Measurements from ENCODE around the gene CFP. TPM values are rescaled to one million over a fixed set of nuclear protein-coding genes. Genes with fewer than 3 reads are reported as not detected.
A peak's percentile ranks its signal among the peaks of the same experiment; 100 is the strongest.

Gene CFP
- total RNA-seq, 1 donor from 2014 or later = 3.0 TPM

- no peak overlapping the region for H3K27ac ChIP-seq (replicated peaks)
- peaks cover 41% of the 10 kb centered on the region for H3K9me3 ChIP-seq (replicated peaks)
- no peaks in the 10 kb centered on the region for H3K36me3 ChIP-seq
- TF ChIP-seq CTCF (IDR thresholded peaks at IDR 0.05; ENCODE audit: borderline replicate concordance) = no peak
- H3K4me1 ChIP-seq = no peaks in the 10 kb centered on the region
- intact Hi-C loops (cut with micrococcal nuclease) = no loop called here
- H3K4me3 ChIP-seq = no peak overlapping the region
- no peak for DNase-seq
- no peaks in the 10 kb centered on the region for H3K27me3 ChIP-seq (ENCODE audit: low read depth)
Observed at GRCh38 chrX:47597222-47597621, 32.5 kb downstream of the CFP start.

- Histone ChIP-seq H3K4me1 (no peaks in the 10 kb centered on the region), H3K4me3 (no peak overlapping the region), H3K36me3 (no peaks in the 10 kb centered on the region), H3K9me3 (replicated peaks) (peaks cover 41% of the 10 kb centered on the region), H3K27me3 (ENCODE audit: low read depth) (no peaks in the 10 kb centered on the region), H3K27ac (replicated peaks) (peak overlapping the region; percentile 61)
- TF ChIP-seq CTCF (IDR thresholded peaks at IDR 0.05; ENCODE audit: borderline replicate concordance) = no peak
- intact Hi-C loops (cut with micrococcal nuclease) = no loop called here
- DNase-seq = no peak
Observed at GRCh38 chrX:47596256-47596655, 33.5 kb downstream of the CFP start.

GRCh38 chrX:47595716-47596251 is 33.9 kb downstream of the CFP start:
- intact Hi-C loops (cut with micrococcal nuclease) = no loop called here
- H3K9me3 ChIP-seq (replicated peaks) = peaks cover 37% of the 10 kb centered on the region
- H3K27me3 ChIP-seq (ENCODE audit: low read depth) = no peaks in the 10 kb centered on the region
- no peak overlapping the region for H3K4me3 ChIP-seq
- H3K27ac ChIP-seq (replicated peaks) = peak overlapping the region; percentile 61
- H3K4me1 ChIP-seq = no peaks in the 10 kb centered on the region
- DNase-seq = no peak
- no peaks in the 10 kb centered on the region for H3K36me3 ChIP-seq
- no peak for TF ChIP-seq CTCF (IDR thresholded peaks at IDR 0.05; ENCODE audit: borderline replicate concordance)

GRCh38 chrX:47593522-47593921 is 36.2 kb downstream of the CFP start:
- H3K27ac ChIP-seq (replicated peaks) = no peak overlapping the region
- H3K4me3 ChIP-seq = no peak overlapping the region
- no peak for DNase-seq
- H3K27me3 ChIP-seq (ENCODE audit: low read depth) = no peaks in the 10 kb centered on the region
- TF ChIP-seq CTCF (IDR thresholded peaks at IDR 0.05; ENCODE audit: borderline replicate concordance) = no peak
- H3K36me3 ChIP-seq = no peaks in the 10 kb centered on the region
- intact Hi-C loops (cut with micrococcal nuclease) = no loop called here
- peaks cover 19% of the 10 kb centered on the region for H3K9me3 ChIP-seq (replicated peaks)
- no peaks in the 10 kb centered on the region for H3K4me1 ChIP-seq

GRCh38 chrX:47590984-47591383 is 38.7 kb downstream of the CFP start:
- Histone ChIP-seq H3K4me1 (no peaks in the 10 kb centered on the region), H3K36me3 (no peaks in the 10 kb centered on the region), H3K9me3 (replicated peaks) (no peaks in the 10 kb centered on the region), H3K27ac (replicated peaks) (no peak overlapping the region), H3K27me3 (ENCODE audit: low read depth) (no peaks in the 10 kb centered on the region), H3K4me3 (no peak overlapping the region)
- intact Hi-C loops (cut with micrococcal nuclease) = no loop called here
- DNase-seq = no peak
- TF ChIP-seq CTCF (IDR thresholded peaks at IDR 0.05; ENCODE audit: borderline replicate concordance) = no peak

All from left ventricle myocardium inferior (tissue), 1 donor.